Neural cell (in vitro differentiated cells): ENCODE data around the gene CEP85. TPM values are rescaled to one million over a fixed set of nuclear protein-coding genes. Genes with fewer than 3 reads are reported as not detected.

Source experiments
- H2AFZ ChIP-seq: fragments of 200-600, 300-800 bp; sonication (generic), shearing (Covaris generic); 2 replicates; pipeline ENCODE4 v1.6.0; 2014; ENCODE audit warnings: low read depth, mild to moderate bottlenecking, antibody characterized with exemption, low read length, moderate library complexity
- H3F3A ChIP-seq: fragments of 200-600 bp; shearing (Covaris generic); 2 replicates; pipeline ENCODE4 v1.6.1; 2016; ENCODE audit warnings: mild to moderate bottlenecking, moderate library complexity, mixed read lengths, antibody characterized with exemption, low read length; ENCODE audit not compliant: insufficient read depth, poor library complexity, severe bottlenecking
- H3K27ac ChIP-seq: fragments of 200-600, 300-800 bp; sonication (generic), shearing (Covaris generic); 2 replicates; pipeline ENCODE4 v1.5.1; 2014; ENCODE audit warnings: mild to moderate bottlenecking, low read length, moderate library complexity
- H3K27me3 ChIP-seq: fragments of 300-800, 200-600 bp; sonication (generic), shearing (Covaris generic); 2 replicates; pipeline ENCODE4 v1.6.0; 2014; ENCODE audit warnings: mild to moderate bottlenecking, low read depth, low read length, moderate library complexity; ENCODE audit not compliant: insufficient read depth
- H3K36me3 ChIP-seq: fragments of 300-800, 200-600 bp; sonication (generic), shearing (Covaris generic); 2 replicates; pipeline ENCODE4 v1.5.1; 2014; ENCODE audit warnings: mild to moderate bottlenecking, antibody characterized with exemption, low read length, moderate library complexity; ENCODE audit not compliant: insufficient read depth
- H3K4me2 ChIP-seq: fragments of 300-800, 200-600 bp; sonication (generic), shearing (Covaris generic); 2 replicates; pipeline ENCODE4 v1.6.0; 2014; ENCODE audit warnings: mild to moderate bottlenecking, low read length
- H3K4me3 ChIP-seq: fragments of 300-800, 200-600 bp; sonication (generic), shearing (Covaris generic); 2 replicates; pipeline ENCODE4 v1.5.1; 2014; ENCODE audit warnings: mild to moderate bottlenecking, low read length, moderate library complexity
- H3K79me2 ChIP-seq: fragments of 200-600 bp; shearing (Covaris generic); replicated peaks from 2 replicates; pipeline ENCODE4 v1.6.0; 2014; ENCODE audit warnings: mild to moderate bottlenecking, low read length, moderate library complexity; ENCODE audit not compliant: insufficient read depth
- H3K9ac ChIP-seq: fragments of 300-800, 200-600 bp; sonication (generic), shearing (Covaris generic); 2 replicates; pipeline ENCODE4 v1.6.1; 2016; ENCODE audit warnings: mild to moderate bottlenecking, low read length, mixed read lengths
- H3K9me2 ChIP-seq: fragments of 200-600 bp; shearing (Covaris generic); 2 replicates; pipeline ENCODE4 v1.6.1; 2016; ENCODE audit warnings: mild to moderate bottlenecking, low read length, mixed read lengths; ENCODE audit not compliant: insufficient read depth
- H3K9me3 ChIP-seq: fragments of 200-600, 300-800 bp; sonication (generic), shearing (Covaris generic); 2 replicates; pipeline ENCODE4 v1.6.1; 2016; ENCODE audit warnings: mild to moderate bottlenecking, mixed run types, low read length, moderate library complexity, mixed read lengths
- H4K20me1 ChIP-seq: fragments of 200-600 bp; shearing (Covaris generic); 2 replicates; pipeline ENCODE4 v1.6.1; 2016; ENCODE audit warnings: mild to moderate bottlenecking, mixed run types; ENCODE audit not compliant: insufficient read depth
- EP300 ChIP-seq: fragments of 450-650 bp; conservative IDR thresholded peaks from 2 replicates; pipeline ENCODE4 v1.6.1; 2014; ENCODE audit warnings: antibody characterized with exemption, mild to moderate bottlenecking, moderate library complexity; ENCODE audit not compliant: poor library complexity, severe bottlenecking
- EZH2 ChIP-seq: fragments of 200-600, 300-800 bp; shearing (Covaris generic), sonication (generic); IDR thresholded peaks from 2 replicates; pipeline ENCODE4 v1.6.1; 2014; ENCODE audit warnings: antibody characterized with exemption, low read length, borderline replicate concordance, mild to moderate bottlenecking; ENCODE audit not compliant: insufficient read depth, poor library complexity, severe bottlenecking
- MXI1 ChIP-seq: fragments of 450-650 bp; conservative IDR thresholded peaks from 2 replicates; pipeline ENCODE4 v1.6.1; 2014; ENCODE audit warnings: antibody characterized with exemption, mild to moderate bottlenecking; ENCODE audit not compliant: poor library complexity, severe bottlenecking
- POLR2AphosphoS5 ChIP-seq: IDR thresholded peaks from 2 replicates; pipeline ENCODE4 v1.6.1; 2012
- RAD21 ChIP-seq: fragments of 450-650 bp; conservative IDR thresholded peaks from 2 replicates; pipeline ENCODE4 v1.6.1; 2014; ENCODE audit warnings: antibody characterized with exemption, mild to moderate bottlenecking, moderate library complexity
- REST ChIP-seq: IDR thresholded peaks from 2 replicates; pipeline ENCODE4 v1.6.1; 2012; ENCODE audit warnings: borderline replicate concordance
- SMC3 ChIP-seq: fragments of 450-650 bp; conservative IDR thresholded peaks from 2 replicates; pipeline ENCODE4 v1.6.1; 2014; ENCODE audit warnings: antibody characterized with exemption, mild to moderate bottlenecking, moderate library complexity; ENCODE audit not compliant: poor library complexity
- TAF1 ChIP-seq: IDR thresholded peaks from 2 replicates; pipeline ENCODE4 v1.6.1; 2012; ENCODE audit warnings: low read depth
- polyA plus RNA-seq: library from polyadenylated mRNA; depleted of rRNA; stranded (reverse); fragments of >200 nt; gene quantifications from 2 replicates; pipeline ENCODE4 v1.2.3, GENCODE V29; 2014
- TF ChIP-seq, protein P1 (sequence below): fragments of 450-650 bp; IDR thresholded peaks from 2 replicates; pipeline ENCODE4 v1.5.1; 2014; ENCODE audit warnings: antibody characterized with exemption, mild to moderate bottlenecking, moderate library complexity; ENCODE audit not compliant: poor library complexity, severe bottlenecking

The CEP85 gene
- polyA plus RNA-seq, 1 donor from 2014 or later = 20.5 TPM

DNA sequence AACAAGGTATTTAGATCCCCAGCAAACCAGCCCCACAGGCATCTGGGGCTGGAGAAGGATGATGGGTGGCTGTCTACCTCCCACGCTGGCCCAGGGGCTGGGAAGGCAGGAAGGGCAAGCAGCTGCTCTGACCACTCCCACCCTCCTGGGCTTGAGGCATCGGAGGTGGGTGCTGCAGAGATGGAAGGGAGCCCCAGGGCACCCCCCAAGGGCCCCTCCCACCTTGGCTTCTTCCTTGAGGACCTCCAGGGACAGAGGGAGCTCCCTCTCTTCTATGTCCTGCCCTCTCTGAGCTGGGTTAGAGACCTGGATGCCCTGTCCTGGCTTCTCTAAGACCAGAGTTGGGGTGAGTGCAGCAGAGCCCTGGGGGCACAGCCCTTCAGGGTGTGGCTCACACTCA is 86.9 kb downstream of the CEP85 start:
- Histone ChIP-seq H4K20me1 (no peaks in the 10 kb centered on the region), H3K36me3 (no peaks in the 10 kb centered on the region), H2AFZ (no peak overlapping the region), H3K79me2 (no peaks in the 10 kb centered on the region), H3K27me3 (no peaks in the 10 kb centered on the region), H3K4me2 (no peak overlapping the region), H3K9me3 (no peaks in the 10 kb centered on the region), H3K27ac (no peak overlapping the region), H3F3A (no peaks in the 10 kb centered on the region), H3K4me3 (no peak overlapping the region), H3K9me2 (no peaks in the 10 kb centered on the region), H3K9ac (no peak overlapping the region)
- TF ChIP-seq EP300 (no peak), TAF1 (no peak)
- TF ChIP-seq, protein P1, sequence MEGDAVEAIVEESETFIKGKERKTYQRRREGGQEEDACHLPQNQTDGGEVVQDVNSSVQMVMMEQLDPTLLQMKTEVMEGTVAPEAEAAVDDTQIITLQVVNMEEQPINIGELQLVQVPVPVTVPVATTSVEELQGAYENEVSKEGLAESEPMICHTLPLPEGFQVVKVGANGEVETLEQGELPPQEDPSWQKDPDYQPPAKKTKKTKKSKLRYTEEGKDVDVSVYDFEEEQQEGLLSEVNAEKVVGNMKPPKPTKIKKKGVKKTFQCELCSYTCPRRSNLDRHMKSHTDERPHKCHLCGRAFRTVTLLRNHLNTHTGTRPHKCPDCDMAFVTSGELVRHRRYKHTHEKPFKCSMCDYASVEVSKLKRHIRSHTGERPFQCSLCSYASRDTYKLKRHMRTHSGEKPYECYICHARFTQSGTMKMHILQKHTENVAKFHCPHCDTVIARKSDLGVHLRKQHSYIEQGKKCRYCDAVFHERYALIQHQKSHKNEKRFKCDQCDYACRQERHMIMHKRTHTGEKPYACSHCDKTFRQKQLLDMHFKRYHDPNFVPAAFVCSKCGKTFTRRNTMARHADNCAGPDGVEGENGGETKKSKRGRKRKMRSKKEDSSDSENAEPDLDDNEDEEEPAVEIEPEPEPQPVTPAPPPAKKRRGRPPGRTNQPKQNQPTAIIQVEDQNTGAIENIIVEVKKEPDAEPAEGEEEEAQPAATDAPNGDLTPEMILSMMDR = no peak

- Histone ChIP-seq H3K27ac (no peak overlapping the region), H3K4me3 (no peak overlapping the region), H3K9me2 (no peaks in the 10 kb centered on the region), H4K20me1 (no peaks in the 10 kb centered on the region), H2AFZ (no peak overlapping the region), H3K9me3 (no peaks in the 10 kb centered on the region), H3F3A (no peaks in the 10 kb centered on the region), H3K9ac (no peak overlapping the region), H3K27me3 (no peaks in the 10 kb centered on the region), H3K36me3 (no peaks in the 10 kb centered on the region), H3K4me2 (no peak overlapping the region), H3K79me2 (no peaks in the 10 kb centered on the region)
- TF ChIP-seq, protein P1 = peak; percentile 87
- TF ChIP-seq RAD21 = peak; percentile 85
- no peak for TF ChIP-seq REST
- no peak for TF ChIP-seq POLR2AphosphoS5
- peak; percentile 83 for TF ChIP-seq SMC3
- TF ChIP-seq TAF1 = no peak
- TF ChIP-seq MXI1 = no peak
- no peak for TF ChIP-seq EZH2
These were observed 87.5 kb downstream of the CEP85 start for GRCh38 chr1:26321315-26322041.
